Endothelial cell of umbilical vein (primary cell): ENCODE results near the gene DCC. TPM values are rescaled to one million over a fixed set of nuclear protein-coding genes. Genes with fewer than 3 reads are reported as not detected.

Source experiments
- BruUV-seq: library from RNA; stranded (reverse); fragments of 400-500 nt; replicated peaks from 2 replicates; lab custom pipeline; 2021; lab: Mats Ljungman, UMichigan
- CTCF ChIA-PET: fragments of 300-600, 350-600 bp; sonication (Branson Sonifier 250); formaldehyde crosslinking; loops from one replicate; lab custom pipeline; 2021; ENCODE audit warnings: antibody characterized with exemption, inconsistent platforms; lab: Charles Lee
- POLR2A ChIA-PET: fragments of 300-600, 350-600 bp; sonication (Branson Sonifier 250); formaldehyde crosslinking; loops from one replicate; lab custom pipeline; 2021; ENCODE audit warnings: antibody characterized with exemption, inconsistent platforms; lab: Charles Lee
- DNase-seq: peaks from one replicate; pipeline ENCODE4 v3.0.0-alpha.2; 2011; ENCODE audit warnings: low read depth, low spot score
- FAIRE-seq: peaks from 2 replicates; lab custom pipeline; 2011; peaks lifted over from hg19 to GRCh38; lab: Jason Lieb, UNC
- H2AFZ ChIP-seq: 2 replicates; pipeline ENCODE4 v1.6.0; 2012; ENCODE audit warnings: low read depth, low read length, control low read depth, inconsistent platforms
- H3K27ac ChIP-seq: 2 replicates; pipeline ENCODE4 v1.5.1; 2011; ENCODE audit warnings: low read depth, mild to moderate bottlenecking, control low read depth, low read length, moderate library complexity; ENCODE audit not compliant: insufficient read depth
- H3K27me3 ChIP-seq, 2 experiments: 2 replicates each; pipeline versions ENCODE4 v1.6.0 to v1.6.1; 2011; ENCODE audit warnings: low read length in 2 of 2, mixed read lengths in 1 of 2; ENCODE audit not compliant: control insufficient read depth in 2 of 2, insufficient read depth in 2 of 2
- H3K36me3 ChIP-seq, 2 experiments: 2 replicates in 1 of 2; 3 replicates in 1 of 2; pipeline ENCODE4 v1.5.1; 2011; ENCODE audit warnings: low read length in 2 of 2, mild to moderate bottlenecking in 1 of 2, moderate library complexity in 1 of 2; ENCODE audit not compliant: control insufficient read depth in 2 of 2, insufficient read depth in 2 of 2; ENCODE audit errors: extremely low read depth in 1 of 2
- H3K4me1 ChIP-seq: 3 replicates; pipeline ENCODE4 v1.5.1; 2011; ENCODE audit warnings: mild to moderate bottlenecking, low read length; ENCODE audit not compliant: control insufficient read depth, insufficient read depth; ENCODE audit errors: extremely low read depth
- H3K4me2 ChIP-seq: 2 replicates; pipeline ENCODE4 v1.6.1; 2011; ENCODE audit warnings: low read length, control low read depth, mixed read lengths; ENCODE audit not compliant: insufficient read depth
- H3K4me3 ChIP-seq, 3 experiments: fragments of 200-600 bp in 1 of 3; sonication (generic), shearing (Covaris generic) in 1 of 3; replicated peaks in 1 of 3; 2 replicates each; pipeline ENCODE4 v1.5.1; 2011 to 2016; ENCODE audit warnings: control low read depth in 3 of 3, low read length in 3 of 3, mild to moderate bottlenecking in 2 of 3, inconsistent platforms in 1 of 3, low read depth in 1 of 3, moderate library complexity in 1 of 3; ENCODE audit not compliant: insufficient read depth in 1 of 3
- H3K79me2 ChIP-seq: 2 replicates; pipeline ENCODE4 v1.6.0; 2012; ENCODE audit warnings: low read length, inconsistent platforms; ENCODE audit not compliant: control insufficient read depth, insufficient read depth
- H3K9ac ChIP-seq: replicated peaks from 2 replicates; pipeline ENCODE3; 2011; ENCODE audit warnings: low read length, control low read depth; ENCODE audit not compliant: insufficient read depth; ENCODE audit errors: extremely low read depth
- H3K9me1 ChIP-seq: replicated peaks from 3 replicates; pipeline ENCODE4 v1.6.0; 2011; ENCODE audit warnings: mild to moderate bottlenecking, low read length; ENCODE audit not compliant: control insufficient read depth, insufficient read depth; ENCODE audit errors: extremely low read depth
- H3K9me3 ChIP-seq: replicated peaks from 2 replicates; pipeline ENCODE4 v1.5.1; 2012; ENCODE audit warnings: low read length, inconsistent platforms; ENCODE audit not compliant: control insufficient read depth, insufficient read depth
- H4K20me1 ChIP-seq: replicated peaks from 2 replicates; pipeline ENCODE3; 2011; ENCODE audit warnings: mild to moderate bottlenecking, low read length; ENCODE audit not compliant: control insufficient read depth, insufficient read depth; ENCODE audit errors: extremely low read depth
- EZH2 ChIP-seq: IDR thresholded peaks from 2 replicates; pipeline ENCODE4 v1.6.1; 2012; ENCODE audit warnings: borderline replicate concordance, low read depth, mild to moderate bottlenecking, moderate library complexity, low read length, inconsistent platforms; ENCODE audit not compliant: severe bottlenecking
- FOS ChIP-seq: IDR thresholded peaks from 2 replicates; pipeline ENCODE4 v1.6.1; 2011; ENCODE audit warnings: mild to moderate bottlenecking, low read length, moderate library complexity, borderline replicate concordance; ENCODE audit not compliant: insufficient read depth
- GATA2 ChIP-seq: IDR thresholded peaks from 2 replicates; pipeline ENCODE4 v1.7.0; 2011; ENCODE audit warnings: low read depth, mild to moderate bottlenecking, moderate library complexity, mixed read lengths, low read length; ENCODE audit not compliant: insufficient read length, insufficient read depth
- JUN ChIP-seq: IDR thresholded peaks from 2 replicates; pipeline ENCODE4 v1.6.1; 2011; ENCODE audit warnings: borderline replicate concordance, low read depth; ENCODE audit not compliant: insufficient read length, insufficient read depth
- MYC ChIP-seq: IDR thresholded peaks from one replicate; pipeline ENCODE4 v1.6.1; 2011; ENCODE audit warnings: mild to moderate bottlenecking, low read depth, low read length
- POLR2A ChIP-seq: IDR thresholded peaks from 2 replicates; pipeline ENCODE4 v1.6.1; 2012; ENCODE audit warnings: low read depth, mild to moderate bottlenecking, control low read depth, low read length
- POLR2AphosphoS5 ChIP-seq: IDR thresholded peaks from 2 replicates; pipeline ENCODE4 v1.6.1; 2012; ENCODE audit warnings: low read depth, mild to moderate bottlenecking, control low read depth, low read length, moderate library complexity; ENCODE audit not compliant: insufficient read depth
- dilution Hi-C: fragments of 300-500 bp; cut with MboI; formaldehyde crosslinking; loops from one replicate; pipeline ENCODE4 v1.15.0; 2019; ENCODE audit warnings: low sequenced_read_pairs; ENCODE audit not compliant: extremely low pct_ligation_motif_present
- intact Hi-C: fragments of 100-400 bp; cut with micrococcal nuclease; formaldehyde crosslinking; loops from one replicate; pipeline ENCODE4 v1.10.0; 2022
- polyA plus RNA-seq, 4 experiments: library from polyadenylated mRNA; depleted of rRNA in 3 of 4; stranded (reverse) in 3 of 4; unstranded in 1 of 4; fragments of >200 nt; gene quantifications; 2 replicates each; pipeline versions ENCODE4 v1.2.1 to v1.2.3, GENCODE V29; 2011 to 2012; ENCODE audit warnings: missing spikeins in 1 of 4
- total RNA-seq: library from RNA; stranded (reverse); gene quantifications from 2 replicates; pipeline ENCODE4 v1.2.3, GENCODE V29; 2021
- TF ChIP-seq, protein P1 (sequence below), 2 donors: IDR thresholded peaks; 1 replicate in 1 of 2; 2 replicates in 1 of 2; pipeline ENCODE4 v1.5.1; 2011; ENCODE audit warnings: low read length in 2 of 2, mild to moderate bottlenecking in 2 of 2, moderate library complexity in 2 of 2, control low read depth in 1 of 2, inconsistent platforms in 1 of 2, low read depth in 1 of 2; ENCODE audit not compliant: insufficient read depth in 1 of 2; ENCODE audit errors: extremely low read depth in 1 of 2
- TF ChIP-seq, protein P2 (sequence below): IDR thresholded peaks from 2 replicates; pipeline ENCODE4 v1.6.1; 2011; ENCODE audit not compliant: insufficient read depth, insufficient read length

Gene DCC
- total and polyA plus RNA-seq, 2 donors (not counting 3 experiments of a cell fraction or from before 2014, with no cell fraction given) = not detected

DNA sequence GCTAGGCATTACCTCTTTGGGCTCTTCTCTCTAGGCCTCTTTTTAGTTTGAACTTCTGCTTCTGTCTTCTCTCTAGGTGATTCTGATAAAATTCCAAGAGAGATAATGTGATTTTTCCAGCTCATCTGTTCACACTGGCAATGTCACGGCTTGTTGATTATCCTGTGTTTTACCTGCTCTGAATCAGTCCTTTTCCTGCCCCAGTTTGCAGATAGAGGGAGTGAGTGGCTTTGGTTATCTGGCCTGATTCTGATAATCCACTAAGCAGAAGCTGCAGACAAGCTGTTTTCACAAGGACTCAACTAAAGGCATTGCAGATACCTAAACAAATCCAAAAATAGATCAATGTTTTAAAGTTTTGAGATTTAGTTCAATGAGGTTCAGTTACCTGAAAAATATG lies 111.9 kb downstream of the DCC start:
- ChIA-PET CTCF (no interaction called here), POLR2A (no interaction called here)
- no peaks in the 10 kb centered on the region for H3K36me3 ChIP-seq
- H3K4me3 ChIP-seq = no peak overlapping the region
- H3K9me1 ChIP-seq = no peaks in the 10 kb centered on the region
- H3K4me2 ChIP-seq = no peak overlapping the region
- TF ChIP-seq POLR2A (no peak), JUN (no peak), MYC (no peak), FOS (no peak), POLR2AphosphoS5 (no peak), EZH2 (no peak), GATA2 (no peak)
- TF ChIP-seq, protein P1, sequence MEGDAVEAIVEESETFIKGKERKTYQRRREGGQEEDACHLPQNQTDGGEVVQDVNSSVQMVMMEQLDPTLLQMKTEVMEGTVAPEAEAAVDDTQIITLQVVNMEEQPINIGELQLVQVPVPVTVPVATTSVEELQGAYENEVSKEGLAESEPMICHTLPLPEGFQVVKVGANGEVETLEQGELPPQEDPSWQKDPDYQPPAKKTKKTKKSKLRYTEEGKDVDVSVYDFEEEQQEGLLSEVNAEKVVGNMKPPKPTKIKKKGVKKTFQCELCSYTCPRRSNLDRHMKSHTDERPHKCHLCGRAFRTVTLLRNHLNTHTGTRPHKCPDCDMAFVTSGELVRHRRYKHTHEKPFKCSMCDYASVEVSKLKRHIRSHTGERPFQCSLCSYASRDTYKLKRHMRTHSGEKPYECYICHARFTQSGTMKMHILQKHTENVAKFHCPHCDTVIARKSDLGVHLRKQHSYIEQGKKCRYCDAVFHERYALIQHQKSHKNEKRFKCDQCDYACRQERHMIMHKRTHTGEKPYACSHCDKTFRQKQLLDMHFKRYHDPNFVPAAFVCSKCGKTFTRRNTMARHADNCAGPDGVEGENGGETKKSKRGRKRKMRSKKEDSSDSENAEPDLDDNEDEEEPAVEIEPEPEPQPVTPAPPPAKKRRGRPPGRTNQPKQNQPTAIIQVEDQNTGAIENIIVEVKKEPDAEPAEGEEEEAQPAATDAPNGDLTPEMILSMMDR (IDR thresholded peaks at IDR 0.05; ENCODE audit: extremely low read depth in 1 of 2, insufficient read depth in 1 of 2, low read depth in 1 of 2, low read length in 2 of 2) = no peak
- TF ChIP-seq, protein P2, sequence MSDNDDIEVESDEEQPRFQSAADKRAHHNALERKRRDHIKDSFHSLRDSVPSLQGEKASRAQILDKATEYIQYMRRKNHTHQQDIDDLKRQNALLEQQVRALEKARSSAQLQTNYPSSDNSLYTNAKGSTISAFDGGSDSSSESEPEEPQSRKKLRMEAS = no peak
- BruUV-seq = no TSS peak
- intact Hi-C loops (no loop called here), dilution Hi-C loops (no loop called here)
- DNase-seq (no peak), FAIRE-seq (no peak)
- H4K20me1 ChIP-seq = no peaks in the 10 kb centered on the region
- no peaks in the 10 kb centered on the region for H3K79me2 ChIP-seq
- H3K4me1 ChIP-seq = no peaks in the 10 kb centered on the region
- H3K9ac ChIP-seq = no peak overlapping the region
- H2AFZ ChIP-seq = no peak overlapping the region
- H3K27me3 ChIP-seq = no peaks in the 10 kb centered on the region
- peaks cover 7% of the 10 kb centered on the region for H3K9me3 ChIP-seq
- H3K27ac ChIP-seq = no peak overlapping the region
